GM12872 (cell line): ENCODE measurements around the gene TLE5.

ENCODE experiments used
- CTCF ChIP-seq: IDR thresholded peaks from 3 replicates; pipeline ENCODE4 v1.5.1; 2011; ENCODE audit warnings: low read depth, mild to moderate bottlenecking, low read length, moderate library complexity; ENCODE audit not compliant: insufficient read depth

The TLE5 gene

GRCh38 chr19:3062165-3063105, at the start of gene TLE5:
TLE5 (minus strand) TSS chr19:3062495; CDS start chr19:3062200, 295 bp downstream.
- TF ChIP-seq CTCF = no peak

- no peak for TF ChIP-seq CTCF
Observed at GRCh38 chr19:3111586-3112247, 49.4 kb upstream of the TLE5 start.

GRCh38 chr19:3110126-3110825, 48.0 kb upstream of the TLE5 start:
- TF ChIP-seq CTCF = no peak

- TF ChIP-seq CTCF = no peak
Observed at GRCh38 chr19:3109491-3109890, 47.2 kb upstream of the TLE5 start.

GRCh38 chr19:3108775-3109174, 46.5 kb upstream of the TLE5 start:
- TF ChIP-seq CTCF = peak; percentile 98

- TF ChIP-seq CTCF = no peak
Observed at GRCh38 chr19:3107658-3108057, 45.4 kb upstream of the TLE5 start.
